Naive thymus-derived CD4-positive, alpha-beta T cell (primary cell): ENCODE results near the gene SNCG. TPM values are rescaled to one million over a fixed set of nuclear protein-coding genes. Genes with fewer than 3 reads are reported as not detected.
A peak's percentile ranks its signal among the peaks of the same experiment; 100 is the strongest.

ENCODE experiments used
- ATAC-seq: fragments of 150-1000 bp; cut with Tn5 transposase; 2 replicates; pipeline ENCODE4 v1.10.0; 2021; ENCODE audit warnings: mild to moderate bottlenecking, moderate library complexity
- CTCF ChIA-PET: fragments of 350-600 bp; sonication (Branson Sonifier 250); formaldehyde crosslinking; loops from one replicate; lab custom pipeline; 2021; ENCODE audit warnings: antibody characterized with exemption; lab: Charles Lee
- POLR2A ChIA-PET: fragments of 350-600 bp; sonication (Branson Sonifier 250); formaldehyde crosslinking; loops from one replicate; lab custom pipeline; 2021; ENCODE audit warnings: antibody characterized with exemption, inconsistent platforms; lab: Charles Lee
- DNase-seq, 9 donors: peaks; one replicate each; pipeline versions ENCODE4 v3.0.0 to v3.0.0-alpha.2; 2020 to 2022; ENCODE audit warnings: mixed read lengths in 1 of 9
- H3K27ac ChIP-seq: one replicate; pipeline ENCODE4 v1.7.0; 2013; ENCODE audit warnings: mild to moderate bottlenecking, low read depth, low read length, moderate library complexity
- H3K27me3 ChIP-seq, 2 donors: one replicate each; pipeline ENCODE4 v1.7.0; 2013; ENCODE audit warnings: low read length in 2 of 2, mild to moderate bottlenecking in 2 of 2, moderate library complexity in 2 of 2; ENCODE audit not compliant: control insufficient read depth in 2 of 2, insufficient read depth in 2 of 2
- H3K36me3 ChIP-seq, 3 experiments: 1 replicate in 2 of 3; 2 replicates in 1 of 3; pipeline ENCODE4 v1.7.0; 2013; ENCODE audit warnings: low read length in 3 of 3, mild to moderate bottlenecking in 3 of 3, moderate library complexity in 1 of 3; ENCODE audit not compliant: insufficient read depth in 3 of 3, control insufficient read depth in 2 of 3
- H3K4me1 ChIP-seq, 2 donors: one replicate each; pipeline ENCODE4 v1.7.0; 2013; ENCODE audit warnings: low read length in 2 of 2, mild to moderate bottlenecking in 2 of 2, moderate library complexity in 1 of 2; ENCODE audit not compliant: control insufficient read depth in 2 of 2, insufficient read depth in 2 of 2
- H3K4me3 ChIP-seq: 2 replicates; pipeline ENCODE4 v1.7.0; 2013; ENCODE audit warnings: mild to moderate bottlenecking, low read length
- H3K9me3 ChIP-seq, 3 experiments: 1 replicate in 2 of 3; 2 replicates in 1 of 3; pipeline ENCODE4 v1.7.0; 2013; ENCODE audit warnings: low read length in 3 of 3; ENCODE audit not compliant: control insufficient read depth in 2 of 3
- H3K27ac Mint-ChIP-seq, 9 donors: one replicate each; pipeline ENCODE4 v1.8.0; 2020 to 2022; ENCODE audit warnings: mixed read lengths in 9 of 9, mild to moderate bottlenecking in 8 of 9, moderate library complexity in 5 of 9, inconsistent platforms in 2 of 9
- H3K27me3 Mint-ChIP-seq, 5 donors: one replicate each; pipeline ENCODE4 v1.8.0; 2021 to 2022; ENCODE audit warnings: mixed read lengths in 5 of 5, mild to moderate bottlenecking in 1 of 5
- H3K36me3 Mint-ChIP-seq, 5 donors: one replicate each; pipeline ENCODE4 v1.8.0; 2020 to 2022; ENCODE audit warnings: mixed read lengths in 5 of 5, mild to moderate bottlenecking in 3 of 5, inconsistent platforms in 1 of 5
- H3K4me1 Mint-ChIP-seq, 7 donors: one replicate each; pipeline ENCODE4 v1.8.0; 2020 to 2022; ENCODE audit warnings: mixed read lengths in 7 of 7, mild to moderate bottlenecking in 3 of 7, inconsistent platforms in 1 of 7
- H3K4me3 Mint-ChIP-seq, 10 donors: one replicate each; pipeline ENCODE4 v1.8.0; 2020 to 2022; ENCODE audit warnings: mild to moderate bottlenecking in 10 of 10, mixed read lengths in 10 of 10, moderate library complexity in 6 of 10, inconsistent platforms in 2 of 10
- H3K9me3 Mint-ChIP-seq, 11 donors: one replicate each; pipeline ENCODE4 v1.8.0; 2020 to 2022; ENCODE audit warnings: mixed read lengths in 11 of 11, mild to moderate bottlenecking in 4 of 11, inconsistent platforms in 1 of 11, moderate library complexity in 1 of 11
- intact Hi-C, 2 donors: fragments of 100-400 bp; cut with micrococcal nuclease; formaldehyde crosslinking; loops; one replicate each; pipeline ENCODE4 v1.15.1; 2023
- polyA plus RNA-seq, 2 donors: library from polyadenylated mRNA; unstranded; fragments of 300-500 nt; fragmentation: Illumina TruSeq; gene quantifications; one replicate each; pipeline ENCODE4 v1.2.3, GENCODE V29; 2021
- total RNA-seq, 6 experiments: library from RNA in 5 of 6; stranded (reverse) in 5 of 6; gene quantifications; 1 replicate in 5 of 6; 2 replicates in 1 of 6; pipeline ENCODE4 v1.2.3 and lab custom pipeline; 2021 to 2026

SNCG gene
- total and polyA plus RNA-seq, 7 experiments from 2014 or later = 0.45 TPM; not detected in 6

GRCh38 chr10:86944031-86944419 lies 14.4 kb upstream of the SNCG start:
- Histone ChIP-seq H3K4me3 (no peak overlapping the region), H3K27me3 (no peaks in the 10 kb centered on the region), H3K9me3 (no peaks in the 10 kb centered on the region), H3K36me3 (no peaks in the 10 kb centered on the region), H3K4me1 (peaks cover 0 to under 1% of the 10 kb centered on the region in 2 donors), H3K27ac (no peak overlapping the region)
- Mint-ChIP-seq H3K9me3 (peaks cover 0 to 6% (median 2%) of the 10 kb centered on the region in 11 donors), H3K27me3 (peaks cover 0 to 6% (median 0%) of the 10 kb centered on the region in 5 donors), H3K36me3 (peaks cover 0 to 6% (median 4%) of the 10 kb centered on the region in 5 donors), H3K4me3 (no peak overlapping the region), H3K4me1 (peaks cover 8 to 33% (median 16%) of the 10 kb centered on the region in 7 donors), H3K27ac (peak overlapping the region in 2 of 9 donors; percentile 11 to 28)
- POLR2A ChIA-PET = no interaction called here
- DNase-seq (no peak), ATAC-seq (no peak)
- intact Hi-C loops = loop anchor here in 1 of 2 donors (10.0 kb wide), 1 partner anchor 261 kb away; no protein-coding TSS in a partner anchor
- CTCF ChIA-PET = interaction anchor here (0.8 to 8.1 kb wide), 3 partner anchors 13 to 24 kb away, joined by 3 to 90 read pairs (median 3); partner anchors contain the start of genes ADIRF and MMRN2

- Mint-ChIP-seq H3K27me3 (peaks cover 0 to 6% (median 0%) of the 10 kb centered on the region in 5 donors), H3K9me3 (peaks cover 0 to 6% (median 2%) of the 10 kb centered on the region in 11 donors), H3K36me3 (peaks cover 0 to 6% (median 4%) of the 10 kb centered on the region in 5 donors), H3K4me3 (no peak overlapping the region), H3K27ac (peak overlapping the region in 2 of 9 donors; percentile 11 to 88), H3K4me1 (peaks cover 12 to 36% (median 17%) of the 10 kb centered on the region in 7 donors)
- no peak for DNase-seq
- no peak for ATAC-seq
- ChIA-PET POLR2A (interaction anchor here (1.3 kb wide), 1 partner anchor 22 kb away, joined by 5 read pairs; no protein-coding TSS in a partner anchor), CTCF (no interaction called here)
- intact Hi-C loops = loop anchor here in 1 of 2 donors (10.0 kb wide), 1 partner anchor 260 kb away; no protein-coding TSS in a partner anchor
- H3K4me1 ChIP-seq = peaks cover 0 to 5% of the 10 kb centered on the region in 2 donors
- H3K4me3 ChIP-seq = no peak overlapping the region
- H3K27me3 ChIP-seq = no peaks in the 10 kb centered on the region
- no peaks in the 10 kb centered on the region for H3K36me3 ChIP-seq
- H3K9me3 ChIP-seq = no peaks in the 10 kb centered on the region
- H3K27ac ChIP-seq = no peak overlapping the region
Observed at GRCh38 chr10:86944471-86944870, 13.9 kb upstream of the SNCG start.

DNA sequence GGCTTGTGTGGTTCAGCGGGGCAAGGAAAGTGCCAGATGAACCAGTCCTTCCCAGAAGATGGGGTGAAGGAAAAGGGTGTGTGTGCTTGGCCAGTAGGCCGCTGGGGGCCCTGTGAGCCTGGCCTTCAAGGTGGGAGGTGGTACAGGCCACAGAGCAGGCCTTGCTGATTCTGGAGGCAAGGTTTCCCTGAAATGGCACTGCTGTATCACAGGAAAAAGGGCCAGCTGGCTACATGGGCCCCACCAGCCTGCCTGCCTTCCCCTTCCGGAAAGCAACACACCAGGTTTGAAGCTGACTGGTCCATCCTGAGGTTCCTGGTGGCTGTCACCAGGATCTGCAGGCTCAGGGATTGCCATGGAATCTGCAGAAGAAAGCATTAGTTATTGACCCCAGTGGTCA lies 13.5 kb upstream of the SNCG start:
- DNase-seq (no peak), ATAC-seq (no peak)
- no peaks in the 10 kb centered on the region for H3K9me3 ChIP-seq
- peaks cover 12 to 33% (median 13%) of the 10 kb centered on the region in 7 donors for H3K4me1 Mint-ChIP-seq
- H3K27me3 Mint-ChIP-seq = peaks cover 0 to 6% (median 0%) of the 10 kb centered on the region in 5 donors
- H3K4me3 ChIP-seq = no peak overlapping the region
- peaks cover 0 to 6% (median 0%) of the 10 kb centered on the region in 11 donors for H3K9me3 Mint-ChIP-seq
- H3K36me3 ChIP-seq = no peaks in the 10 kb centered on the region
- H3K4me3 Mint-ChIP-seq = no peak overlapping the region
- no peak overlapping the region for H3K27ac ChIP-seq
- intact Hi-C loops = loop anchor here in 1 of 2 donors (10.0 kb wide), 1 partner anchor 260 kb away; no protein-coding TSS in a partner anchor
- peaks cover 0 to 6% of the 10 kb centered on the region in 2 donors for H3K4me1 ChIP-seq
- H3K36me3 Mint-ChIP-seq = peaks cover 0 to 6% (median 4%) of the 10 kb centered on the region in 5 donors
- H3K27ac Mint-ChIP-seq = peak overlapping the region in 1 of 9 donors; percentile 88
- ChIA-PET POLR2A (interaction anchor here (1.3 kb wide), 1 partner anchor 21 kb away, joined by 5 read pairs; no protein-coding TSS in a partner anchor), CTCF (interaction anchor here (1.6 kb wide), 1 partner anchor 12 kb away, joined by 3 read pairs; the partner anchor contains the start of gene MMRN2)
- no peaks in the 10 kb centered on the region for H3K27me3 ChIP-seq

- POLR2A ChIA-PET = interaction anchor here (0.7 to 1.4 kb wide), 4 partner anchors 11 to 25 kb away, joined by 3 to 5 read pairs (median 4); partner anchors contain the start of gene MMRN2
- H3K36me3 ChIP-seq = no peaks in the 10 kb centered on the region
- H3K4me3 ChIP-seq = no peak overlapping the region
- peaks cover 0 to 6% (median 0%) of the 10 kb centered on the region in 5 donors for H3K27me3 Mint-ChIP-seq
- CTCF ChIA-PET = interaction anchor here (1.0 to 1.7 kb wide), 4 partner anchors 8 to 21 kb away, joined by 3 to 6 read pairs (median 3); partner anchors contain the start of gene MMRN2
- DNase-seq (peak in 1 of 9 donors; percentile 10), ATAC-seq (no peak)
- H3K27me3 ChIP-seq = no peaks in the 10 kb centered on the region
- intact Hi-C loops = loop anchor here in 1 of 2 donors (10.0 kb wide), 1 partner anchor 259 kb away; no protein-coding TSS in a partner anchor
- no peak overlapping the region for H3K27ac Mint-ChIP-seq
- peaks cover 0 to 9% of the 10 kb centered on the region in 2 donors for H3K4me1 ChIP-seq
- H3K9me3 ChIP-seq = no peaks in the 10 kb centered on the region
- peaks cover 16 to 38% (median 20%) of the 10 kb centered on the region in 7 donors for H3K4me1 Mint-ChIP-seq
- H3K4me3 Mint-ChIP-seq = peak overlapping the region in 2 of 10 donors; percentile 20 to 31
- no peak overlapping the region for H3K27ac ChIP-seq
- peaks cover 0 to 11% (median 3%) of the 10 kb centered on the region in 11 donors for H3K9me3 Mint-ChIP-seq
- H3K36me3 Mint-ChIP-seq = peaks cover 3 to 8% (median 5%) of the 10 kb centered on the region in 5 donors
Observed at GRCh38 chr10:86945361-86946212, 12.8 kb upstream of the SNCG start.

GRCh38 chr10:86946213-86947155 lies 11.9 kb upstream of the SNCG start:
- DNase-seq = no peak
- H3K36me3 Mint-ChIP-seq = peaks cover 3 to 9% (median 5%) of the 10 kb centered on the region in 5 donors

More at GRCh38 chr10:86946213-86947155, 11.9 kb upstream of the SNCG start:
- no peaks in the 10 kb centered on the region for H3K9me3 ChIP-seq
- peak overlapping the region in 4 of 9 donors; percentile 32 to 88 (median 68) for H3K27ac Mint-ChIP-seq
- ATAC-seq = no peak
- peaks cover 0 to 6% (median 0%) of the 10 kb centered on the region in 5 donors for H3K27me3 Mint-ChIP-seq
- CTCF ChIA-PET = interaction anchor here (1.0 to 1.7 kb wide), 4 partner anchors 9 to 20 kb away, joined by 3 to 6 read pairs (median 3); partner anchors contain the start of gene MMRN2
- peaks cover 18 to 46% (median 26%) of the 10 kb centered on the region in 7 donors for H3K4me1 Mint-ChIP-seq
- peaks cover 0 to 12% (median 3%) of the 10 kb centered on the region in 11 donors for H3K9me3 Mint-ChIP-seq
- no peak overlapping the region for H3K27ac ChIP-seq
- H3K4me3 Mint-ChIP-seq = peak overlapping the region in 1 of 10 donors; percentile 45
- peaks cover 3 to 18% of the 10 kb centered on the region in 2 donors for H3K4me1 ChIP-seq
- intact Hi-C loops = loop anchor here in 1 of 2 donors (10.0 kb wide), 1 partner anchor 258 kb away; no protein-coding TSS in a partner anchor
- no peaks in the 10 kb centered on the region for H3K27me3 ChIP-seq
- no peak overlapping the region for H3K4me3 ChIP-seq
- POLR2A ChIA-PET = interaction anchor here (0.7 to 1.4 kb wide), 5 partner anchors 10 to 24 kb away, joined by 3 to 4 read pairs (median 4); partner anchors contain the start of genes MMRN2 and SNCG
- H3K36me3 ChIP-seq = no peaks in the 10 kb centered on the region
